ENCODE data around the gene KIAA1671. TPM values are rescaled to one million over a fixed set of nuclear protein-coding genes. Genes with fewer than 3 reads are reported as not detected.

KIAA1671 gene
- total and polyA plus RNA-seq, 2 of the 13 experiments (the other 11 are each of a cell fraction or from before 2014, with no cell fraction given): 13.5 to 13.6 TPM

DNA sequence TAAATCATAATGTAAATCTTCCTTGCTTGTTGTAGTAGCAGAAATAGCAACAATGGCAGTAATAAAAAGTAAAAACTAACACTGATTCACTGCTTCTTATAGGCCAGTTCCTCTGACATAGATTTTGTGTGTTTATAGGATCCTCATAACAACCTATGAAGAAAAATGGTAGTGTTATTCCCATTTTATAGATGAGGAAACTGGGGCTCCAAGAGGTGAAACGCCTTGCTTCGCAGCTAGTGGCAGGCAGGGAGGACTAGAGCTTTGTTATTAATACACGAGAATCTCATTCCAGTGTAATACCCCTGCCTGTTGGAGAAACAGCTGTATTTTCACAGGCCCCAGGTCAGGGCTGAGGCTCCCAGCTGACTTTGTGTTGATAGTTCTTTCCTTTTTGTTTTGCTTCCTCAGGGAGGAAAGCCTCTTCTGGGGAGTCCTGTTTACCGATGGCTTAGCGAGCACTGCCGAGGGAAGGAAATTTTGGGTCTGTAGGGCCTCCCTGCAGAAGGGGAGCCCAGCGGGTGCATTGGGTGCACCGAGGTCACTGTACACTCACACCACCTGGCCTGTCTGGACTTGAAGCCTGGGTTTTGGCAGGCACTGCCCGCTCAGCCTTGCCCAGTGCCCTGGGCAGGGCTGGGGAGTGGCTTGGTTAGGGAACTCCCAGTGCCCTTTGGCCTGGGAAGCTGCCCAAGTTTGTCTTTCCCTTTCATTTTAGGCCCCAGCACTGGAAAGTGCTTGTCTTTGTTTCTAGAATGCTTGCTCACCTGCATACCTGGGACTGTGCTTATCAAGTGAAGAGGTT is 13.5 kb downstream of the KIAA1671 start (continued):
- TF ChIP-seq, protein P1, sequence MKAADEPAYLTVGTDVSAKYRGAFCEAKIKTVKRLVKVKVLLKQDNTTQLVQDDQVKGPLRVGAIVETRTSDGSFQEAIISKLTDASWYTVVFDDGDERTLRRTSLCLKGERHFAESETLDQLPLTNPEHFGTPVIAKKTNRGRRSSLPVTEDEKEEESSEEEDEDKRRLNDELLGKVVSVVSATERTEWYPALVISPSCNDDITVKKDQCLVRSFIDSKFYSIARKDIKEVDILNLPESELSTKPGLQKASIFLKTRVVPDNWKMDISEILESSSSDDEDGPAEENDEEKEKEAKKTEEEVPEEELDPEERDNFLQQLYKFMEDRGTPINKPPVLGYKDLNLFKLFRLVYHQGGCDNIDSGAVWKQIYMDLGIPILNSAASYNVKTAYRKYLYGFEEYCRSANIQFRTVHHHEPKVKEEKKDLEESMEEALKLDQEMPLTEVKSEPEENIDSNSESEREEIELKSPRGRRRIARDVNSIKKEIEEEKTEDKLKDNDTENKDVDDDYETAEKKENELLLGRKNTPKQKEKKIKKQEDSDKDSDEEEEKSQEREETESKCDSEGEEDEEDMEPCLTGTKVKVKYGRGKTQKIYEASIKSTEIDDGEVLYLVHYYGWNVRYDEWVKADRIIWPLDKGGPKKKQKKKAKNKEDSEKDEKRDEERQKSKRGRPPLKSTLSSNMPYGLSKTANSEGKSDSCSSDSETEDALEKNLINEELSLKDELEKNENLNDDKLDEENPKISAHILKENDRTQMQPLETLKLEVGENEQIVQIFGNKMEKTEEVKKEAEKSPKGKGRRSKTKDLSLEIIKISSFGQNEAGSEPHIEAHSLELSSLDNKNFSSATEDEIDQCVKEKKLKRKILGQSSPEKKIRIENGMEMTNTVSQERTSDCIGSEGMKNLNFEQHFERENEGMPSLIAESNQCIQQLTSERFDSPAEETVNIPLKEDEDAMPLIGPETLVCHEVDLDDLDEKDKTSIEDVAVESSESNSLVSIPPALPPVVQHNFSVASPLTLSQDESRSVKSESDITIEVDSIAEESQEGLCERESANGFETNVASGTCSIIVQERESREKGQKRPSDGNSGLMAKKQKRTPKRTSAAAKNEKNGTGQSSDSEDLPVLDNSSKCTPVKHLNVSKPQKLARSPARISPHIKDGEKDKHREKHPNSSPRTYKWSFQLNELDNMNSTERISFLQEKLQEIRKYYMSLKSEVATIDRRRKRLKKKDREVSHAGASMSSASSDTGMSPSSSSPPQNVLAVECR (CRISPR knock-in tag; IDR thresholded peaks at IDR 0.05; ENCODE audit: borderline replicate concordance): peak; percentile 44
- TF ChIP-seq PITX1 (CRISPR knock-in tag; IDR thresholded peaks at IDR 0.05) (peak; percentile 93), FOSL1 (CRISPR knock-in tag; IDR thresholded peaks at IDR 0.05; ENCODE audit: borderline replicate concordance) (no peak), FOXC1 (CRISPR knock-in tag; IDR thresholded peaks at IDR 0.05; ENCODE audit: borderline replicate concordance) (0 out of 2 replicates have a peak, but pooled peaks have one; percentile 30), MED1 (CRISPR knock-in tag; IDR thresholded peaks at IDR 0.05) (peak; percentile 45), ZNF775 (CRISPR knock-in tag; IDR thresholded peaks at IDR 0.05; ENCODE audit: borderline replicate concordance) (no peak), IRF2 (CRISPR knock-in tag; IDR thresholded peaks at IDR 0.05) (0 out of 2 replicates have a peak, but pooled peaks have one; percentile 51), ZFP90 (CRISPR knock-in tag; IDR thresholded peaks at IDR 0.05; ENCODE audit: borderline replicate concordance) (peak; percentile 56; the same call in 1 of the 2 replicates), KDM5B (CRISPR knock-in tag; IDR thresholded peaks at IDR 0.05; ENCODE audit: borderline replicate concordance) (0 out of 2 replicates have a peak, but pooled peaks have one; percentile 31), ZNF501 (CRISPR knock-in tag; IDR thresholded peaks at IDR 0.05) (peak; percentile 37; the same call in 1 of the 2 replicates)
- TF ChIP-seq, protein P2, sequence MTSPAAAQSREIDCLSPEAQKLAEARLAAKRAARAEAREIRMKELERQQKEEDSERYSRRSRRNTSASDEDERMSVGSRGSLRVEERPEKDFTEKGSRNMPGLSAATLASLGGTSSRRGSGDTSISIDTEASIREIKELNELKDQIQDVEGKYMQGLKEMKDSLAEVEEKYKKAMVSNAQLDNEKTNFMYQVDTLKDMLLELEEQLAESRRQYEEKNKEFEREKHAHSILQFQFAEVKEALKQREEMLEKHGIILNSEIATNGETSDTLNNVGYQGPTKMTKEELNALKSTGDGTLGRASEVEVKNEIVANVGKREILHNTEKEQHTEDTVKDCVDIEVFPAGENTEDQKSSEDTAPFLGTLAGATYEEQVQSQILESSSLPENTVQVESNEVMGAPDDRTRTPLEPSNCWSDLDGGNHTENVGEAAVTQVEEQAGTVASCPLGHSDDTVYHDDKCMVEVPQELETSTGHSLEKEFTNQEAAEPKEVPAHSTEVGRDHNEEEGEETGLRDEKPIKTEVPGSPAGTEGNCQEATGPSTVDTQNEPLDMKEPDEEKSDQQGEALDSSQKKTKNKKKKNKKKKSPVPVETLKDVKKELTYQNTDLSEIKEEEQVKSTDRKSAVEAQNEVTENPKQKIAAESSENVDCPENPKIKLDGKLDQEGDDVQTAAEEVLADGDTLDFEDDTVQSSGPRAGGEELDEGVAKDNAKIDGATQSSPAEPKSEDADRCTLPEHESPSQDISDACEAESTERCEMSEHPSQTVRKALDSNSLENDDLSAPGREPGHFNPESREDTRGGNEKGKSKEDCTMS (CRISPR knock-in tag; conservative IDR thresholded peaks at IDR 0.05): no peak
- TF ChIP-seq, protein P3, sequence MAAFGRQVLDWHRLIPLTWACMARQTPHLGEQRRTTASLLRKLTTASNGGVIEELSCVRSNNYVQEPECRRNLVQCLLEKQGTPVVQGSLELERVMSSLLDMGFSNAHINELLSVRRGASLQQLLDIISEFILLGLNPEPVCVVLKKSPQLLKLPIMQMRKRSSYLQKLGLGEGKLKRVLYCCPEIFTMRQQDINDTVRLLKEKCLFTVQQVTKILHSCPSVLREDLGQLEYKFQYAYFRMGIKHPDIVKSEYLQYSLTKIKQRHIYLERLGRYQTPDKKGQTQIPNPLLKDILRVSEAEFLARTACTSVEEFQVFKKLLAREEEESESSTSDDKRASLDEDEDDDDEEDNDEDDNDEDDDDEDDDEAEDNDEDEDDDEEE (CRISPR knock-in tag; IDR thresholded peaks at IDR 0.05): peak; percentile 32; the same call in 1 of the 2 replicates
